Activated CD4-positive, CD25-positive, alpha-beta regulatory T cell treated with anti-CD3 and anti-CD28 coated beads, Interleukin-2, amount 50 U/mL, for 72 hours (primary cell): ENCODE data around the gene DOCK4.

ENCODE experiments used
- DNase-seq: peaks from one replicate; pipeline ENCODE4 v3.0.0; 2021

The DOCK4 gene

GRCh38 chr7:112185005-112185834 lies 21.0 kb downstream of the DOCK4 start:
- DNase-seq, result no peak

GRCh38 chr7:112184455-112184854 lies 21.7 kb downstream of the DOCK4 start:
- no peak for DNase-seq

GRCh38 chr7:112183266-112183665 lies 22.9 kb downstream of the DOCK4 start:
- no peak for DNase-seq

- DNase-seq, result no peak
These were observed 23.4 kb downstream of the DOCK4 start for GRCh38 chr7:112182749-112183148.

GRCh38 chr7:112180223-112180622 lies 26.0 kb downstream of the DOCK4 start:
- no peak for DNase-seq

GRCh38 chr7:112176693-112177415 lies 29.3 kb downstream of the DOCK4 start:
- DNase-seq, result no peak

GRCh38 chr7:112176241-112176640 lies 30.0 kb downstream of the DOCK4 start:
- no peak for DNase-seq

- DNase-seq, result no peak
These were observed 32.0 kb downstream of the DOCK4 start for GRCh38 chr7:112174192-112174591.

GRCh38 chr7:112173568-112173905 lies 32.7 kb downstream of the DOCK4 start:
- no peak for DNase-seq

- DNase-seq, result no peak
These were observed 33.2 kb downstream of the DOCK4 start for GRCh38 chr7:112172870-112173567.

- no peak for DNase-seq
These were observed 34.5 kb downstream of the DOCK4 start for GRCh38 chr7:112171673-112172072.

GRCh38 chr7:112168915-112169314 lies 37.3 kb downstream of the DOCK4 start:
- DNase-seq, result no peak

GRCh38 chr7:112167147-112167546 lies 39.1 kb downstream of the DOCK4 start:
- no peak for DNase-seq

GRCh38 chr7:112162784-112163506 lies 43.3 kb downstream of the DOCK4 start:
- DNase-seq, result no peak

GRCh38 chr7:112162142-112162766 lies 43.9 kb downstream of the DOCK4 start:
- no peak for DNase-seq

- no peak for DNase-seq
These were observed 44.7 kb downstream of the DOCK4 start for GRCh38 chr7:112161253-112162141.

GRCh38 chr7:112160771-112161150 lies 45.4 kb downstream of the DOCK4 start:
- no peak for DNase-seq

GRCh38 chr7:112160130-112160770 lies 45.9 kb downstream of the DOCK4 start:
- DNase-seq, result no peak

GRCh38 chr7:112159351-112159750 lies 46.8 kb downstream of the DOCK4 start:
- DNase-seq, result no peak

GRCh38 chr7:112157072-112157471 lies 49.1 kb downstream of the DOCK4 start:
- DNase-seq, result no peak

GRCh38 chr7:112156412-112156811 lies 49.8 kb downstream of the DOCK4 start:
- DNase-seq, result no peak
